GM19351 (cell line): ENCODE results near the gene MOB1B.
"Not testable (repeated sequence)": the region's sequence is repeated elsewhere in the genome, so short reads cannot be mapped to it uniquely, and the experiment has no call there.

Experiments
- ATAC-seq: cut with Tn5 transposase; IDR thresholded peaks from one replicate; pipeline ENCODE4 v1.9.1; 2021; ENCODE audit warnings: mild to moderate bottlenecking, moderate library complexity; ENCODE audit not compliant: unreplicated experiment

Gene MOB1B

GRCh38 chr4:71005025-71005424, 102.9 kb downstream of the MOB1B start:
- not testable (repeated sequence) for ATAC-seq

- ATAC-seq: peak; percentile 74
These were observed 104.2 kb downstream of the MOB1B start for GRCh38 chr4:71006203-71006907.

- ATAC-seq: no peak
These were observed 106.0 kb downstream of the MOB1B start for GRCh38 chr4:71008196-71008595.

- ATAC-seq: no peak
These were observed 106.9 kb downstream of the MOB1B start for GRCh38 chr4:71009086-71009485.

- ATAC-seq: peak; percentile 64
These were observed 107.9 kb downstream of the MOB1B start for GRCh38 chr4:71009890-71010588.

GRCh38 chr4:71011451-71011850, 109.3 kb downstream of the MOB1B start:
- no peak for ATAC-seq

- not testable (repeated sequence) for ATAC-seq
These were observed 115.2 kb downstream of the MOB1B start for GRCh38 chr4:71017391-71017790.

GRCh38 chr4:71020611-71021010, 118.4 kb downstream of the MOB1B start:
- no peak for ATAC-seq

- no peak for ATAC-seq
These were observed 123.5 kb downstream of the MOB1B start for GRCh38 chr4:71025654-71026053.

GRCh38 chr4:71026086-71026485, 123.9 kb downstream of the MOB1B start:
- peak; percentile 45 for ATAC-seq

GRCh38 chr4:71027611-71028010, 125.4 kb downstream of the MOB1B start:
- no peak for ATAC-seq

GRCh38 chr4:71029504-71029903, 127.3 kb downstream of the MOB1B start:
- no peak for ATAC-seq

GRCh38 chr4:71032106-71032505, 129.9 kb downstream of the MOB1B start:
- not testable (repeated sequence) for ATAC-seq
